Globus pallidus (tissue), 1 donor: ENCODE results near the gene NNAT.
"Not testable (repeated sequence)": the region's sequence is repeated elsewhere in the genome, so short reads cannot be mapped to it uniquely, and the experiment has no call there.

Source experiments
- DNase-seq: peaks from one replicate; pipeline ENCODE4 v3.0.0-alpha.2; 2015; ENCODE audit warnings: low spot score

The NNAT gene

GRCh38 chr20:37521061-37521771 is at the start of gene NNAT:
TSS of gene NNAT (plus strand) at chr20:37521250. CDS start at chr20:37521332, 82 bp downstream.
- no peak for DNase-seq

DNA sequence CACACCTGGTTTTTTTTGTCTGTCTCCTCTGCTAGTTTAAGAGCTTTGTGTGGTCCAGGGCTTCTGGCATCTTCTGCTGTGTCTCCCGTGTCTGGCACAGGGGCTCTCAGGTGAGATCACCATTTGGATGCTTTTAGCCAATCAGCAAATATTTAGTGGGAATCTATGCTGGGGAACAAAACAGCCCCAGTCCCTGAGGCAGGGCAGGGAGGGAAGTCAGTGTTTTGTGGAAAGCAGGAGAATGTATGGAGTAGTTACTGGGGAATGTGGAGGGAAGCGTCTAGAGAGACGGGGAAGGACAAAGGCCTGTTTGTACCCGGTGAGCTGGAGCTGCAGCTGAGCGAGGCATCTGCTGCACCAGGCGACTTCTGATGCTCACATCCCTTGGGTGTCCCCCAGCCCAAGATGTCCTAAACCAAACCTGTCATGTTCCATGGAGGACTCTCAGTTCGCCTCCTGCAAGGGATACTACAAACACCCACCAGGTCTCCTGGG is 49.3 kb upstream of the NNAT start:
- peak; percentile 17 for DNase-seq

GRCh38 chr20:37472435-37472834 is 48.6 kb upstream of the NNAT start:
- not testable (repeated sequence) for DNase-seq

GRCh38 chr20:37473249-37474000 is 47.6 kb upstream of the NNAT start:
- no peak for DNase-seq

GRCh38 chr20:37474386-37474785 is 46.7 kb upstream of the NNAT start:
- no peak for DNase-seq

DNA sequence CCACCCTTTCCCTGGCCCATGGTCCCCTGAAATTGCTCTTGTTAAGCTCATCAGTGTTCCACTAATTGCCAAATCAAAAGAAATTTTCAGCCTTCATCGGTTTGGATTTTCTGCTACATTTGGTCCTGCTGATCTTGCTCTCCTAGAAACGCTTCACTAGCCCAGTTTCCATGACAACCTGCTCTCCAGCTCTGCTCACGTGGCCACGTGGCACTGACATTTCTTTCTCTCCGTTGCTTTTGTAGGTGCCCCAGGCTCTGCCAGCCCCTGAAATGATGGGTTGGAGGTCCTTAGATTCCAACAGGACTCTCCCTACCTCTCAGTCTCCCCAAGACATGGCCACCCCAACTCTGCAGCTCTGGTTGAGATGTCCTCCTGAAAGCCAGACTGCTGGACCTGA is 45.8 kb upstream of the NNAT start:
- DNase-seq, result no peak

GRCh38 chr20:37477041-37477440 is 44.0 kb upstream of the NNAT start:
- no peak for DNase-seq

GRCh38 chr20:37479266-37479665 is 41.8 kb upstream of the NNAT start:
- DNase-seq, result no peak

GRCh38 chr20:37479925-37480691 is 40.9 kb upstream of the NNAT start:
- no peak for DNase-seq

- peak; percentile 16 for DNase-seq
These were observed 40.1 kb upstream of the NNAT start for GRCh38 chr20:37480919-37481318.

- no peak for DNase-seq
These were observed 39.4 kb upstream of the NNAT start for GRCh38 chr20:37481610-37482009.

GRCh38 chr20:37484331-37484730 is 36.7 kb upstream of the NNAT start:
- DNase-seq, result no peak

GRCh38 chr20:37486209-37486608 is 34.8 kb upstream of the NNAT start:
- DNase-seq, result not testable (repeated sequence)

DNA sequence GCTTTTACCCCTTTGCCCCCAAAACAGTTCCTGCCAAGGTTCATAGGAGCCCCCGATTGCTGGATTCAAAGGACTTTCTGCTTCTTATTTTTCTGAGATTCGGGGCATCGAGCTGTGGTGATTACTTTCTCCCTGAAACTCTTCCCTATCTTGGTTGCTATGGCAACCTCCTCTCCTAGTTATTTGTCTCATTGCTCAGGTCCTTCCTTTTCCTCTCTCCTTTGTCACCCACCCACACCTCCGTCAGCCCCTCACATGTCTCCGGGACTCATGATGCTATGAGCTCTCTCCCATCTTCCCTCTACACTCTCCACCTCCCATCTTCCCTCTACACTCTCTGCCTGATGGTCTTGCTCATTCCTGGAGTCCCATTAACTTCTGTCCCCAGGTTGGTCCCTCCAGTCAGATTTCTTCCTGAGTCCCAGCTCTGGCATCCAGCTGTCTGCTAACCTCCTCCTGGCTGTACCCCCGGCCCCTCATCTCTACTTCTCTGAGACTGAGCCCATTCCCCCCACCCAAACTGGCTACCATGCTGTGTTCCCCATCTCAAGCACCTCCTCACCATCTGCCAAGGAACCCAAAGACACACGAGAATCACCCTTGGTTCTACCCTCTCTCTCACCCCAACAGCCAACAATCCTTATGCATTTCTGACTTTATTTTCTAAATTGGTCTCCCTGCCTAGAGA is 30.2 kb upstream of the NNAT start:
- no peak for DNase-seq

- no peak for DNase-seq
These were observed 28.9 kb upstream of the NNAT start for GRCh38 chr20:37492096-37492625.

GRCh38 chr20:37492945-37493344 is 28.1 kb upstream of the NNAT start:
- DNase-seq, result no peak

- DNase-seq, result no peak
These were observed 26.7 kb upstream of the NNAT start for GRCh38 chr20:37494301-37494700.

- DNase-seq, result no peak
These were observed 26.3 kb upstream of the NNAT start for GRCh38 chr20:37494796-37495195.

GRCh38 chr20:37498066-37498665 is 22.9 kb upstream of the NNAT start:
- no peak for DNase-seq

- DNase-seq, result no peak
These were observed 20.7 kb upstream of the NNAT start for GRCh38 chr20:37500311-37500710.

DNA sequence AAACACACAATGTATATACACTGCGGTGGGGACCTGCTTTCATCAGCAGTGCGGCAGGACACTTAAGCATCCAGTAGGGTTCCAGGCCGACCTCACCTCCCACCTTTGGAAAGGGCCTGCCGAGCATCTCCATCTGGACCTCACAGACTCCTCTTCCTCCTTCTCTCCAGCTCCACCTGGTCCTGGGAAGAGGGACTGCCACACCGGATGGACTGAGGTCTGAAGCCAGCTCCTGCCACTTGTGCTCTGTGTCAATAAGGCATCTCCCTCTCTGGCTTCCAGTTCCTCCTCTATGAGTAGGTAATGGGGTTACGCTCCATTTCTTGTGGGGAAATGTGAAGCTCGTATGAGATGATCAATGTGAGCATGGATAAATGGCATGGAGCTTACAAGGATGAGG is 19.1 kb upstream of the NNAT start:
- DNase-seq, result no peak
